Activated T-helper 2 cell treated with anti-CD3 and anti-CD28 coated beads, Interferon-gamma antibody, Interleukin-2, Interleukin-4, amounts not matched to agents 10 μg/mL and 5 μg/mL and 100 μg/mL, durations not matched to agents 14 hours and 24 hours and 36 hours (primary cell): Measurements from ENCODE around the gene MYO18B. TPM values are rescaled to one million over a fixed set of nuclear protein-coding genes. Genes with fewer than 3 reads are reported as not detected.

Source experiments
- DNase-seq: peaks from one replicate; pipeline ENCODE4 v3.0.0; 2021; ENCODE audit warnings: low spot score
- H3K27ac Mint-ChIP-seq: one replicate; pipeline ENCODE4 v1.8.0; 2021; ENCODE audit warnings: mixed read lengths
- H3K27me3 Mint-ChIP-seq: one replicate; pipeline ENCODE4 v1.8.0; 2021; ENCODE audit warnings: low read depth, mixed read lengths
- H3K36me3 Mint-ChIP-seq: one replicate; pipeline ENCODE4 v1.8.0; 2021; ENCODE audit warnings: low read depth, mixed read lengths
- H3K4me1 Mint-ChIP-seq: one replicate; pipeline ENCODE4 v1.8.0; 2021; ENCODE audit warnings: low read depth, mixed read lengths
- H3K4me3 Mint-ChIP-seq: one replicate; pipeline ENCODE4 v1.8.0; 2021; ENCODE audit warnings: low read depth, mild to moderate bottlenecking, moderate library complexity, mixed read lengths
- H3K9me3 Mint-ChIP-seq: one replicate; pipeline ENCODE4 v1.8.0; 2021; ENCODE audit warnings: mixed read lengths
- intact Hi-C: fragments of 100-400 bp; cut with micrococcal nuclease; formaldehyde crosslinking; loops from one replicate; pipeline ENCODE4 v1.15.1; 2023
- total RNA-seq: library from RNA; stranded (reverse); gene quantifications from 2 replicates; pipeline ENCODE4 v1.2.3, GENCODE V29; 2022

Gene MYO18B
- total RNA-seq, 1 donor from 2014 or later = 6.1 TPM

- H3K27me3 Mint-ChIP-seq = no peaks in the 10 kb centered on the region
- intact Hi-C loops = no loop called here
- H3K36me3 Mint-ChIP-seq = peaks cover 74% of the 10 kb centered on the region
- no peak for DNase-seq
- no peaks in the 10 kb centered on the region for H3K9me3 Mint-ChIP-seq
- no peak overlapping the region for H3K4me3 Mint-ChIP-seq
- peaks cover 37% of the 10 kb centered on the region for H3K4me1 Mint-ChIP-seq
- H3K27ac Mint-ChIP-seq = peak overlapping the region; percentile 74
These were observed 19.4 kb upstream of the MYO18B start for GRCh38 chr22:25722626-25723025.

DNA sequence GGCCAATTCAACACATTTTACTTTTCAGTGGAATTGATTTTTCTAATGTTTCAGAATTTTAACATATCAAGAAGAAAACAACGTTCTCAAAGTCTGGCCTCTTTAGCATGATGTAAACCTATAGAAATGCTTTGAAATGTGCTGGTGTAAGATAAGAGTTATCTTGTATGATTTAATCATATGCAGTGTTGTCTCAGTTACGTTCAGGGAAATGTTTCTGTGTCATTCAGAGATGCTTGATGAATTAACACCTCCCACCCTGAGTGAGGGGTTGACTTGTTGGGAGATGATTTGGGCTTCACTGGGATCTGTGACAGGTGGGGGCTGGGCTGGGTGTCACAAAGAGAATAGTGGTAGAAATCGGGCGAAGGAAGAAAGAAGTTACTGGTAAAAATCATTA, 15.7 kb upstream of the MYO18B start:
- Mint-ChIP-seq H3K27me3 (no peaks in the 10 kb centered on the region), H3K4me3 (peak overlapping the region; percentile 24), H3K9me3 (no peaks in the 10 kb centered on the region), H3K27ac (peak overlapping the region; percentile 96), H3K36me3 (peaks cover 61% of the 10 kb centered on the region), H3K4me1 (peaks cover 42% of the 10 kb centered on the region)
- no peak for DNase-seq
- intact Hi-C loops = loop anchor here (1.0 to 2.0 kb wide), 4 partner anchors 10 to 47 kb away; no protein-coding TSS in a partner anchor

GRCh38 chr22:25728071-25728470, 13.9 kb upstream of the MYO18B start:
- peak overlapping the region; percentile 60 for H3K27ac Mint-ChIP-seq
- intact Hi-C loops = no loop called here
- no peaks in the 10 kb centered on the region for H3K9me3 Mint-ChIP-seq

GRCh38 chr22:25729016-25729995, 12.7 kb upstream of the MYO18B start:
- intact Hi-C loops = no loop called here
- H3K9me3 Mint-ChIP-seq = peaks cover 4% of the 10 kb centered on the region
- peak overlapping the region; percentile 53 for H3K27ac Mint-ChIP-seq
- H3K4me3 Mint-ChIP-seq = no peak overlapping the region
- no peak for DNase-seq
- no peaks in the 10 kb centered on the region for H3K27me3 Mint-ChIP-seq
- H3K36me3 Mint-ChIP-seq = peaks cover 50% of the 10 kb centered on the region
- H3K4me1 Mint-ChIP-seq = peaks cover 42% of the 10 kb centered on the region

More at GRCh38 chr22:25728071-25728470, 13.9 kb upstream of the MYO18B start:
- no peak for DNase-seq
- no peaks in the 10 kb centered on the region for H3K27me3 Mint-ChIP-seq
- H3K4me1 Mint-ChIP-seq = peaks cover 45% of the 10 kb centered on the region
- H3K36me3 Mint-ChIP-seq = peaks cover 55% of the 10 kb centered on the region
- H3K4me3 Mint-ChIP-seq = no peak overlapping the region

DNA sequence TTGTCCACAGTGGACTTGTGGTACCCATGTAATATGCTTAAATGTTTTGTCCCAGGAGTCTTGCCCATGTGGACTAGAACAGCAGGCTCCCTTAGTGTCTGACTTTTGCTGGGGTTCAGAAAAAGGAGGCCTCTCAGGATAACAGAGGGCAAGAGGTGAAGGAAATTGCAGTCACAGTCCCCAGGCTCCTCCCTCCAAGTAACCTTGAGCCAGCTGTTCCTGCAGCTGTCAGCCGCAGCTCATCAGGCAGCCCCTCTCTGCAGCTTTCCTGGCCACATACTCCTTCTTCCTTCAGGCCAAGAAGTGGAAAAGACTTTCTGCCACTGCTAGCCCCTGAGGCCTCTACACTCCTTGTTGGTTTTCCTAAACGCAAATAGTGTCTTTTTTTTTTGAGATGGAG, 6.3 kb upstream of the MYO18B start:
- no peaks in the 10 kb centered on the region for H3K27me3 Mint-ChIP-seq

GRCh38 chr22:25736378-25737011, 5.5 kb upstream of the MYO18B start:
- H3K4me1 Mint-ChIP-seq = peaks cover 56% of the 10 kb centered on the region
- no peaks in the 10 kb centered on the region for H3K27me3 Mint-ChIP-seq
- intact Hi-C loops = loop anchor here (1.0 to 2.0 kb wide), 4 partner anchors 10 to 250 kb away; no protein-coding TSS in a partner anchor
- DNase-seq = peak; percentile 74
- peaks cover 5% of the 10 kb centered on the region for H3K9me3 Mint-ChIP-seq
- peak overlapping the region; percentile 99 for H3K27ac Mint-ChIP-seq
- peaks cover 50% of the 10 kb centered on the region for H3K36me3 Mint-ChIP-seq
- H3K4me3 Mint-ChIP-seq = peak overlapping the region; percentile 54

More for the DNA sequence above, 6.3 kb upstream of the MYO18B start:
- peaks cover 58% of the 10 kb centered on the region for H3K4me1 Mint-ChIP-seq
- intact Hi-C loops = loop anchor here (1.0 to 2.0 kb wide), 4 partner anchors 9 to 249 kb away; no protein-coding TSS in a partner anchor
- peak overlapping the region; percentile 99 for H3K27ac Mint-ChIP-seq
- no peak for DNase-seq
- no peak overlapping the region for H3K4me3 Mint-ChIP-seq
- H3K36me3 Mint-ChIP-seq = peaks cover 46% of the 10 kb centered on the region
- peaks cover 5% of the 10 kb centered on the region for H3K9me3 Mint-ChIP-seq

DNA sequence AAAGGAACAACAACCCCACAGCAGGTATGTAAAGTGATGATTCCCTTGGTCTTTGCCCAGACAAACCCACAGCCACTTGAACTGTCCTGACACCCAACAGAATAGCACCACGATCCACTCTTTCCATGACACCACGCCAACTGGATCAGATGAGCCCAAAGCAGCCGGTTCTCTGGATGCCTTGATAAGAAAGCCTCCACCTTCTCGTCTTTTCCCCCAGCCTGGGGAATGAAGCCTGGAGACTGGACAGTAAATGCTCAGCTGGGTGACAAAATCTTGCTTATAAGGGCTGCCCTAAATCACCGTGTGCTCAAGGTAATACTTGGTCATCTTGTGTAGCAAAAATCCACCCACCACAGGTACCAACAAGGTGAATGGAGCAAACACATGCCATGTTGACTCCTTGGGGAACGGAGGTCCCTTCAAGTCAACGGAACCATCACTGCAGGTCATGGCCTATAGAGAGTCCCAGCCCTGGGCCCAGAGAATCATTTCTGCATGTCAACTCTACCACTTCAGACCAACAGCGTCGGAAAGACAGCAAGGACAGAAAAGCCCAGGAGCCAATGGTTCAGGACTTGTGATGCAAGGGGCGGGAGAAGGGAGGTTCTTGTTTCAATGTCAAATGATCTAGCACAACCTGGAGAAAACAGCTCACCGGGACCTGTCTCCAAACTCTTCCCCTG, 2.2 kb upstream of the MYO18B start:
- H3K4me3 Mint-ChIP-seq = no peak overlapping the region
- H3K27me3 Mint-ChIP-seq = no peaks in the 10 kb centered on the region
- intact Hi-C loops = no loop called here
- H3K4me1 Mint-ChIP-seq = peaks cover 69% of the 10 kb centered on the region
- no peaks in the 10 kb centered on the region for H3K9me3 Mint-ChIP-seq
- DNase-seq = no peak
- H3K27ac Mint-ChIP-seq = peak overlapping the region; percentile 39
- H3K36me3 Mint-ChIP-seq = peaks cover 44% of the 10 kb centered on the region

DNA sequence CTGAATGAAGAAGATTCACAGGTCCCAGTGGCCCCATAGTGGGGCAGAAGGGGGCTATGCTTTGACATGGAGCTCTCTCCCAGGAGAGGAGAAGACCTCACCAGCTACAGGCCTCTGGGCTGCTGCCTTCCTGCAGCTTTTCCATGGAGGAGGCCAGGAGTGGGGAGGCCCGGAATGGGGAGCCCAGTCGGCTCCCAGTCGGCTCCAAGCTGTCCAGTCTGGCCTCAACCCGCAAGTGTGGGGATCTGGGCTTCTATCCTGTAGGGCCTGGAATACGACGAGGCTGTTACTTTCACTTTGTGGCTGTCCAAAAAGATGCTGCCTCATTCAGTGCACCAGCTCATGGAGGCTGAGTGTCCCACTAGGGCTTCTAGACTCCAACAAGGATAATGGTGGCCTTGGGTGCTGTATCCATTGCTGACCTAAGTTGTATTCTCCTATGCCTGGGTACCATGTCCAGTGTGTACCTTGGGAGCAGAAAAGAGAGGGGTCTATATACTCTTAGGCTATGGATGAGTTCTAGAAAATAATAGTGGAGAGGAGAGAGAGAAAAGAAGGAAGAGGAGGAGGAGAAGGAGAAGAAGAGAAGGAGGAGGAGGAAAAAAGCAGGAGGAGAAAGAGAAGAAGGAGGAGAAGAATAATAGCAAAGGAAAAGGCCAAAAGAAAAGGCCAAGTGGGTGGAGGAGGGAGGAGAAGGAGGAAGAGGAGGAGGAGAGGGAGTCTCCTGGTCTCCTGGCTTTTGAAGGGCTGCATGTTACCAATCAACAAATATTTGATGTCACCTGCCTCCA, 1.1 kb downstream of the MYO18B start:
- Mint-ChIP-seq H3K4me3 (no peak overlapping the region), H3K36me3 (peaks cover 52% of the 10 kb centered on the region), H3K27ac (peak overlapping the region; percentile 91), H3K4me1 (peaks cover 67% of the 10 kb centered on the region), H3K9me3 (no peaks in the 10 kb centered on the region), H3K27me3 (no peaks in the 10 kb centered on the region)
- intact Hi-C loops = no loop called here
- DNase-seq = no peak

DNA sequence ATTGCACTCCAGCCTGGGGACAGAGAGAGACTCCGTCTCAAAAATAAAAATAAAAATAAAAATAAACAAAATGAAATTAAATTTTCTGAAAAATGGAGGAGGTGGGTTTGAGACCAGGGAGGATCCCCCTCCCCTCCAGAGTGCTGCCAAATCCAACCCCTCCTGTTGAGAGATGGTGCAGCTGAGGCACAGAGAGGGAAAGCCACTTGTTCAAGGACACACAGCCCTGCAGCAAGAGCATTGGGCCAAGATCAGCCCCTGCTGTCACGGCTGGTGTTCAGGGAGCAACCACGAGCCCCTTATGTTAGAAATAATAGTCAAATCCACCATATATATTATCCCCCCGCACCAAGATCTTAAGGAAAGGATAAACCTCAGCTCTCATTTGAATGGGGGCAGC, 2.7 kb downstream of the MYO18B start:
- peak overlapping the region; percentile 74 for H3K27ac Mint-ChIP-seq

GRCh38 chr22:25745341-25746011, 3.5 kb downstream of the MYO18B start:
- H3K9me3 Mint-ChIP-seq = no peaks in the 10 kb centered on the region
- peaks cover 78% of the 10 kb centered on the region for H3K4me1 Mint-ChIP-seq
- H3K4me3 Mint-ChIP-seq = peak overlapping the region; percentile 33
- DNase-seq = no peak
- peak overlapping the region; percentile 100 for H3K27ac Mint-ChIP-seq
- no peaks in the 10 kb centered on the region for H3K27me3 Mint-ChIP-seq
- intact Hi-C loops = loop anchor here (1.0 to 5.0 kb wide), 4 partner anchors 9 to 673 kb away; no protein-coding TSS in a partner anchor
- peaks cover 58% of the 10 kb centered on the region for H3K36me3 Mint-ChIP-seq

More for the DNA sequence above, 2.7 kb downstream of the MYO18B start:
- no peak for DNase-seq
- Mint-ChIP-seq H3K4me1 (peaks cover 76% of the 10 kb centered on the region), H3K9me3 (no peaks in the 10 kb centered on the region), H3K27me3 (no peaks in the 10 kb centered on the region), H3K36me3 (peaks cover 54% of the 10 kb centered on the region), H3K4me3 (no peak overlapping the region)
- intact Hi-C loops = loop anchor here (5.0 kb wide), 1 partner anchor 672 kb away; no protein-coding TSS in a partner anchor

DNA sequence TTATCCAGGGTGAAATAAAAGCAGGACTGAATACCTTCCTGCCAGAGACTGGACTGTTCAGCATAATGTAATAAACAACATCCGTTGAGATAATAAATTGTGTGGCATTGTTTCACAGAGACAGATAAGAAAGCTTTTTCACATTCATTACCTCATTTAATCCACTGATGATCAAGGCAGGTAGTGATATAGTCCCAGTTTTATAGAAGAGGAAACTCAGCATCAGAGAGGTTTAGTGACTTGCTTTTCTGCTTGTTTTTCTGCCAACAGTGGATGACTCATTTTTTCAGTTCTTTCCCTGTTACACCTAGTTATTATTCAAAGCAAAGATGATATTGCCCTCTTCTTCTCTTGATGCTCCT, 4.0 kb downstream of the MYO18B start:
- H3K27me3 Mint-ChIP-seq = no peaks in the 10 kb centered on the region
- no peaks in the 10 kb centered on the region for H3K9me3 Mint-ChIP-seq
- H3K27ac Mint-ChIP-seq = peak overlapping the region; percentile 100
- peak overlapping the region; percentile 33 for H3K4me3 Mint-ChIP-seq
- intact Hi-C loops = loop anchor here (1.0 to 5.0 kb wide), 4 partner anchors 10 to 674 kb away; no protein-coding TSS in a partner anchor
- DNase-seq = no peak
- peaks cover 56% of the 10 kb centered on the region for H3K36me3 Mint-ChIP-seq
- peaks cover 83% of the 10 kb centered on the region for H3K4me1 Mint-ChIP-seq
